Measurements from ENCODE around the gene CT83. TPM values are rescaled to one million over a fixed set of nuclear protein-coding genes. Genes with fewer than 3 reads are reported as not detected.

CT83 gene
- total RNA-seq, 1 experiment from 2014 or later, result not detected

DNA sequence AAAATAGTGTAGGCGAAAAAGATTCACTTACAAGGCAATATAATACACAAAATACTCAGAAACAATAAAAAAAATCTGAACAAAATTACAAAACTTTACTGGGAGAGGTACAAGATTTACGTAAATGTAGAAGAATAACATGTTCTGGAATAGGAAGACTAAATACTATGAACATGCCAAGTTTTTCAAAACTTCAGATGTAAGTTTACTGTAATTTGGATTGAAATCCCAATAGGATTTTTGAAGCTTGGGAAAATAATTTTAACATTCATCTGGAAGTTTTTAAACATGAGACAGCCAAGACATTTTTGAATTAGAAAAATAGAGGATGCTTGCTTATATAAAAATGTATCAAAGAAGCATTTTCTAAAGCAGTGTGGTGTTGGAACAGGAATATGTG lies 30.5 kb upstream of the CT83 start:
- Histone ChIP-seq H3K9ac (ENCODE audit: low read length) (no peak overlapping the region), H3K27ac (ENCODE audit: low read depth, low read length) (no peak overlapping the region), H3K9me2 (ENCODE audit: insufficient read depth) (no peaks in the 10 kb centered on the region), H3K4me3 (replicated peaks in 1 of 2; ENCODE audit: low read depth in 1 of 2, low read length in 2 of 2) (no peak overlapping the region), H3K27me3 (ENCODE audit: insufficient read depth, low read length) (no peaks in the 10 kb centered on the region), H3K4me2 (ENCODE audit: low read length) (no peak overlapping the region), H3K4me1 (ENCODE audit: control insufficient read depth in 1 of 2, insufficient read depth in 2 of 2, low read length in 2 of 2) (no peaks in the 10 kb centered on the region), H3K79me2 (ENCODE audit: insufficient read depth, low read length) (no peaks in the 10 kb centered on the region), H3K36me3 (ENCODE audit: control insufficient read depth in 1 of 2, insufficient read depth in 2 of 2, low read length in 2 of 2) (no peaks in the 10 kb centered on the region), H2AFZ (ENCODE audit: low read depth, low read length, poor library complexity, severe bottlenecking) (no peak overlapping the region), H3K9me3 (ENCODE audit: control insufficient read depth in 1 of 2, insufficient read depth in 1 of 2, low read depth in 1 of 2, low read length in 2 of 2) (no peaks in the 10 kb centered on the region), H4K20me1 (ENCODE audit: insufficient read depth) (no peaks in the 10 kb centered on the region)
- intact Hi-C loops (cut with micrococcal nuclease), result no loop called here
- no peak for TF ChIP-seq POLR2A (IDR thresholded peaks at IDR 0.05; ENCODE audit: borderline replicate concordance, extremely low read depth, insufficient read depth, insufficient read length)
- TF ChIP-seq TCF7L2 (IDR thresholded peaks at IDR 0.05; ENCODE audit: borderline replicate concordance, extremely low read depth, insufficient read depth, insufficient read length), result no peak
- no peak for TF ChIP-seq EZH2 (IDR thresholded peaks at IDR 0.05)
- no peak for TF ChIP-seq CEBPB (IDR thresholded peaks at IDR 0.05; ENCODE audit: low read depth)
- TF ChIP-seq, protein P1, sequence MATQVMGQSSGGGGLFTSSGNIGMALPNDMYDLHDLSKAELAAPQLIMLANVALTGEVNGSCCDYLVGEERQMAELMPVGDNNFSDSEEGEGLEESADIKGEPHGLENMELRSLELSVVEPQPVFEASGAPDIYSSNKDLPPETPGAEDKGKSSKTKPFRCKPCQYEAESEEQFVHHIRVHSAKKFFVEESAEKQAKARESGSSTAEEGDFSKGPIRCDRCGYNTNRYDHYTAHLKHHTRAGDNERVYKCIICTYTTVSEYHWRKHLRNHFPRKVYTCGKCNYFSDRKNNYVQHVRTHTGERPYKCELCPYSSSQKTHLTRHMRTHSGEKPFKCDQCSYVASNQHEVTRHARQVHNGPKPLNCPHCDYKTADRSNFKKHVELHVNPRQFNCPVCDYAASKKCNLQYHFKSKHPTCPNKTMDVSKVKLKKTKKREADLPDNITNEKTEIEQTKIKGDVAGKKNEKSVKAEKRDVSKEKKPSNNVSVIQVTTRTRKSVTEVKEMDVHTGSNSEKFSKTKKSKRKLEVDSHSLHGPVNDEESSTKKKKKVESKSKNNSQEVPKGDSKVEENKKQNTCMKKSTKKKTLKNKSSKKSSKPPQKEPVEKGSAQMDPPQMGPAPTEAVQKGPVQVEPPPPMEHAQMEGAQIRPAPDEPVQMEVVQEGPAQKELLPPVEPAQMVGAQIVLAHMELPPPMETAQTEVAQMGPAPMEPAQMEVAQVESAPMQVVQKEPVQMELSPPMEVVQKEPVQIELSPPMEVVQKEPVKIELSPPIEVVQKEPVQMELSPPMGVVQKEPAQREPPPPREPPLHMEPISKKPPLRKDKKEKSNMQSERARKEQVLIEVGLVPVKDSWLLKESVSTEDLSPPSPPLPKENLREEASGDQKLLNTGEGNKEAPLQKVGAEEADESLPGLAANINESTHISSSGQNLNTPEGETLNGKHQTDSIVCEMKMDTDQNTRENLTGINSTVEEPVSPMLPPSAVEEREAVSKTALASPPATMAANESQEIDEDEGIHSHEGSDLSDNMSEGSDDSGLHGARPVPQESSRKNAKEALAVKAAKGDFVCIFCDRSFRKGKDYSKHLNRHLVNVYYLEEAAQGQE (IDR thresholded peaks at IDR 0.05; ENCODE audit: low read depth), result no peak
- TF ChIP-seq JUND (IDR thresholded peaks at IDR 0.05), result no peak
- TF ChIP-seq SRF (IDR thresholded peaks at IDR 0.05; ENCODE audit: low read depth), result no peak
- TF ChIP-seq EZH2phosphoT487 (IDR thresholded peaks at IDR 0.05; ENCODE audit: borderline replicate concordance), result no peak
- TF ChIP-seq EGR1 (IDR thresholded peaks at IDR 0.05; ENCODE audit: low read depth), result no peak
- TF ChIP-seq POLR2AphosphoS5 (IDR thresholded peaks at IDR 0.05; ENCODE audit: low read depth, low read length), result no peak
- TF ChIP-seq, protein P2, sequence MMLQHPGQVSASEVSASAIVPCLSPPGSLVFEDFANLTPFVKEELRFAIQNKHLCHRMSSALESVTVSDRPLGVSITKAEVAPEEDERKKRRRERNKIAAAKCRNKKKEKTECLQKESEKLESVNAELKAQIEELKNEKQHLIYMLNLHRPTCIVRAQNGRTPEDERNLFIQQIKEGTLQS (IDR thresholded peaks at IDR 0.05), result no peak
- ChIA-PET CTCF (no interaction called here), RAD21 (ENCODE audit: low non-redundant PET in 1 of 2, low total read pairs in 2 of 2, uncharacterized antibody in 2 of 2, unreplicated experiment in 2 of 2) (no interaction called here), POLR2A (no interaction called here)
- DNase-seq (ENCODE audit: low read depth, low spot score), result no peak
- no TSS peak for BruUV-seq (replicated peaks)
- ATAC-seq, result no peak
